DOHH2 (cell line): ENCODE results near the gene HSPB1.

ENCODE experiments used
- H3F3A ChIP-seq: fragments of 200-600 bp; sonication (generic), shearing (Covaris generic); 2 replicates; pipeline ENCODE4 v1.6.0; 2016; ENCODE audit warnings: antibody characterized with exemption, mild to moderate bottlenecking; ENCODE audit not compliant: control insufficient read depth, insufficient read depth
- H3K27ac ChIP-seq: fragments of 200-600 bp; sonication (generic); 2 replicates; pipeline ENCODE4 v1.5.1; 2014; ENCODE audit warnings: low read depth, mild to moderate bottlenecking, low read length, moderate library complexity
- H3K27me3 ChIP-seq: fragments of 200-600 bp; sonication (generic); 2 replicates; pipeline ENCODE4 v1.6.1; 2014; ENCODE audit warnings: mild to moderate bottlenecking, low read length, mixed read lengths; ENCODE audit not compliant: control insufficient read depth
- H3K36me3 ChIP-seq: fragments of 200-600 bp; sonication (generic); 2 replicates; pipeline ENCODE4 v1.6.1; 2014; ENCODE audit warnings: mild to moderate bottlenecking, low read length, moderate library complexity, mixed read lengths; ENCODE audit not compliant: control insufficient read depth
- H3K4me1 ChIP-seq: fragments of 200-600 bp; sonication (generic); 2 replicates; pipeline ENCODE4 v1.6.1; 2014; ENCODE audit warnings: mild to moderate bottlenecking, low read length, mixed read lengths; ENCODE audit not compliant: control insufficient read depth
- H3K4me2 ChIP-seq: fragments of 200-600 bp; sonication (generic); 2 replicates; pipeline ENCODE4 v1.6.0; 2014; ENCODE audit warnings: mild to moderate bottlenecking, low read length, moderate library complexity
- H3K4me3 ChIP-seq: fragments of 200-600 bp; sonication (generic); 2 replicates; pipeline ENCODE4 v1.5.1; 2014; ENCODE audit warnings: mild to moderate bottlenecking, low read length, mixed read lengths
- H3K79me2 ChIP-seq: fragments of 200-600 bp; sonication (generic); 2 replicates; pipeline ENCODE4 v1.6.1; 2014; ENCODE audit warnings: mild to moderate bottlenecking, low read length, mixed read lengths; ENCODE audit not compliant: control insufficient read depth
- H3K9me2 ChIP-seq: fragments of 200-600 bp; sonication (generic); replicated peaks from 2 replicates; pipeline ENCODE4 v1.6.1; 2014; ENCODE audit warnings: mild to moderate bottlenecking, low read length, mixed read lengths; ENCODE audit not compliant: control insufficient read depth
- H3K9me3 ChIP-seq: fragments of 200-600 bp; sonication (generic); 2 replicates; pipeline ENCODE4 v1.6.1; 2014; ENCODE audit warnings: antibody characterized with exemption, low read length, mixed read lengths; ENCODE audit not compliant: control insufficient read depth, insufficient read depth
- H4K20me1 ChIP-seq: fragments of 200-600 bp; sonication (generic); 2 replicates; pipeline ENCODE4 v1.6.0; 2014; ENCODE audit warnings: low read depth, mild to moderate bottlenecking, antibody characterized with exemption, low read length, moderate library complexity; ENCODE audit not compliant: control insufficient read depth, insufficient read depth
- EZH2phosphoT487 ChIP-seq: fragments of 200-600 bp; sonication (generic); IDR thresholded peaks from 2 replicates; pipeline ENCODE4 v1.6.1; 2017; ENCODE audit warnings: borderline replicate concordance, mild to moderate bottlenecking, antibody characterized with exemption, low read length, moderate library complexity, mixed read lengths
- TF ChIP-seq, protein P1 (sequence below): fragments of 200-600 bp; sonication (generic); IDR thresholded peaks from one replicate; pipeline ENCODE4 v1.5.1; 2014; ENCODE audit warnings: antibody characterized with exemption, mild to moderate bottlenecking, low read depth, low read length; ENCODE audit not compliant: poor library complexity, severe bottlenecking

HSPB1 gene

DNA sequence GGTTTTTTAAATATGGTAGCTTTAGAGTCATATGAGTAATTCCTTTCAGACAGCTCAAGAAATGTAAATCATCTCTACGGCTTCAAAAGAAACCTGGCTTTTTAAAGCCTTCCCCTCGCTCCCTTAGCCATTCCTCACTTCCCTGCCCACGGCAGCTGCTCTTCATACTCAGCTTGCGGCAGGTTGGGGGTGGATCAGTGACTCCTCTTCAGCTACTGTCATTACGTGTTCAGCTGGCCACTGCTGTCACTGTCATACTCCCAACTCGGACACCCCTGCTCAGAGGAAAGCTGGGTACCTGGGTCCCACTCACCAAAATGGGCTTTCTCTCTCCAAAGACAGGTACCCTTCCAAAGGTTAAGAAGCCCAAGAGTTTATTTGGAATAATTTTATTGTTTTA is 49.7 kb downstream of the HSPB1 start:
- Histone ChIP-seq H3K9me3 (no peaks in the 10 kb centered on the region), H3K9me2 (no peaks in the 10 kb centered on the region), H3K4me2 (no peak overlapping the region), H3K4me3 (no peak overlapping the region), H3K79me2 (peaks cover 100% of the 10 kb centered on the region), H3F3A (no peaks in the 10 kb centered on the region), H4K20me1 (peaks cover 65% of the 10 kb centered on the region), H3K4me1 (peaks cover 29% of the 10 kb centered on the region), H3K27ac (no peak overlapping the region), H3K36me3 (peaks cover 96% of the 10 kb centered on the region), H3K27me3 (no peaks in the 10 kb centered on the region)
- TF ChIP-seq EZH2phosphoT487, result no peak
- TF ChIP-seq, protein P1, sequence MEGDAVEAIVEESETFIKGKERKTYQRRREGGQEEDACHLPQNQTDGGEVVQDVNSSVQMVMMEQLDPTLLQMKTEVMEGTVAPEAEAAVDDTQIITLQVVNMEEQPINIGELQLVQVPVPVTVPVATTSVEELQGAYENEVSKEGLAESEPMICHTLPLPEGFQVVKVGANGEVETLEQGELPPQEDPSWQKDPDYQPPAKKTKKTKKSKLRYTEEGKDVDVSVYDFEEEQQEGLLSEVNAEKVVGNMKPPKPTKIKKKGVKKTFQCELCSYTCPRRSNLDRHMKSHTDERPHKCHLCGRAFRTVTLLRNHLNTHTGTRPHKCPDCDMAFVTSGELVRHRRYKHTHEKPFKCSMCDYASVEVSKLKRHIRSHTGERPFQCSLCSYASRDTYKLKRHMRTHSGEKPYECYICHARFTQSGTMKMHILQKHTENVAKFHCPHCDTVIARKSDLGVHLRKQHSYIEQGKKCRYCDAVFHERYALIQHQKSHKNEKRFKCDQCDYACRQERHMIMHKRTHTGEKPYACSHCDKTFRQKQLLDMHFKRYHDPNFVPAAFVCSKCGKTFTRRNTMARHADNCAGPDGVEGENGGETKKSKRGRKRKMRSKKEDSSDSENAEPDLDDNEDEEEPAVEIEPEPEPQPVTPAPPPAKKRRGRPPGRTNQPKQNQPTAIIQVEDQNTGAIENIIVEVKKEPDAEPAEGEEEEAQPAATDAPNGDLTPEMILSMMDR, result no peak

DNA sequence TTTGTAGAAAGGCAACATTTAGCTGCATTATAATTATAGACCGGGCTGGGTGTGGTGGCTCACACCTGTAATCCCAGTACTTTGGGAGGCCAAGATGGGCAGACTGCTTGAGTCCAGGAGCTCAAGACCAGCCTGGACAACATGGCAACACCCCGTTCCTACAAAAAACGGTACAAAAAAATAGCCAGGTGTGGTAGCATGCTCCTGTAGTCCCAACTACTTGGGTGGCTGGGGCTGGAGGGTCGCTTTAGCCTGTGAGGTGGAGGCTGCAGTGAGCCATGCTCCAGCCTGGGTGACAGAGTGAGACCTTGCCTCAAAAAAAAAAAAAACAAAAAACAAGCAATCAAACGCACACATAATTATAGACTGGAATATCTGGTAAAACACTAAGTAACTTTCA is 51.3 kb downstream of the HSPB1 start:
- H3K79me2 ChIP-seq, result peaks cover 100% of the 10 kb centered on the region
- H3K27ac ChIP-seq, result no peak overlapping the region
- no peaks in the 10 kb centered on the region for H3F3A ChIP-seq
- H3K4me2 ChIP-seq, result no peak overlapping the region
- no peaks in the 10 kb centered on the region for H3K9me3 ChIP-seq
- H3K36me3 ChIP-seq, result peaks cover 96% of the 10 kb centered on the region
- H4K20me1 ChIP-seq, result peaks cover 64% of the 10 kb centered on the region
- no peaks in the 10 kb centered on the region for H3K9me2 ChIP-seq
- no peaks in the 10 kb centered on the region for H3K27me3 ChIP-seq
- peaks cover 30% of the 10 kb centered on the region for H3K4me1 ChIP-seq
- TF ChIP-seq, protein P1, result no peak
- no peak for TF ChIP-seq EZH2phosphoT487
- no peak overlapping the region for H3K4me3 ChIP-seq
